KMS-11 (cell line): ENCODE measurements around the gene DOK6.

Experiments used
- H2AFZ ChIP-seq: fragments of 200-600 bp; sonication (generic); 2 replicates; pipeline ENCODE4 v1.6.1; 2016; ENCODE audit warnings: antibody characterized with exemption, mixed run types, low read depth
- H3K27ac ChIP-seq: fragments of 200-600 bp; sonication (generic); 2 replicates; pipeline ENCODE4 v1.6.1; 2016; ENCODE audit warnings: mild to moderate bottlenecking, mixed run types
- H3K27me3 ChIP-seq: fragments of 200-600 bp; sonication (generic); 2 replicates; pipeline ENCODE4 v1.6.1; 2017; ENCODE audit warnings: mild to moderate bottlenecking, low read depth, mixed run types, moderate library complexity; ENCODE audit not compliant: insufficient read depth
- H3K36me3 ChIP-seq: fragments of 200-600 bp; sonication (generic); 2 replicates; pipeline ENCODE4 v1.6.1; 2017; ENCODE audit warnings: mild to moderate bottlenecking, mixed run types; ENCODE audit not compliant: insufficient read depth
- H3K4me1 ChIP-seq: fragments of 200-600 bp; sonication (generic); 2 replicates; pipeline ENCODE4 v1.6.1; 2016; ENCODE audit warnings: mild to moderate bottlenecking, low read depth, mixed run types; ENCODE audit not compliant: poor library complexity, severe bottlenecking
- H3K4me2 ChIP-seq: fragments of 200-600 bp; sonication (generic); 2 replicates; pipeline ENCODE4 v1.7.0; 2016; ENCODE audit warnings: mild to moderate bottlenecking, mixed run types
- H3K4me3 ChIP-seq: fragments of 200-600 bp; sonication (generic); IDR thresholded peaks from 2 replicates; pipeline ENCODE4 v1.6.1; 2017; ENCODE audit warnings: low read depth, low read length, mixed read lengths; ENCODE audit not compliant: insufficient read depth
- H3K79me2 ChIP-seq: fragments of 200-600 bp; sonication (generic); 2 replicates; pipeline ENCODE4 v1.6.1; 2016; ENCODE audit warnings: low read depth, mixed run types; ENCODE audit not compliant: insufficient read depth
- H3K9ac ChIP-seq: fragments of 200-600 bp; sonication (generic); 2 replicates; pipeline ENCODE4 v1.6.1; 2016; ENCODE audit warnings: mild to moderate bottlenecking, mixed run types
- H4K20me1 ChIP-seq: fragments of 200-600 bp; sonication (generic); 2 replicates; pipeline ENCODE4 v1.6.1; 2016; ENCODE audit warnings: mild to moderate bottlenecking, mixed run types; ENCODE audit not compliant: insufficient read depth
- TF ChIP-seq, protein P1 (sequence below): fragments of 200-600 bp; sonication (generic); conservative IDR thresholded peaks from 2 replicates; pipeline ENCODE4 v1.6.1; 2017; ENCODE audit warnings: low read depth, mild to moderate bottlenecking, antibody characterized with exemption, low read length, moderate library complexity, mixed read lengths

Gene DOK6

GRCh38 chr18:69622184-69622583, 221.5 kb downstream of the DOK6 start:
- no peaks in the 10 kb centered on the region for H3K27me3 ChIP-seq
- TF ChIP-seq, protein P1, sequence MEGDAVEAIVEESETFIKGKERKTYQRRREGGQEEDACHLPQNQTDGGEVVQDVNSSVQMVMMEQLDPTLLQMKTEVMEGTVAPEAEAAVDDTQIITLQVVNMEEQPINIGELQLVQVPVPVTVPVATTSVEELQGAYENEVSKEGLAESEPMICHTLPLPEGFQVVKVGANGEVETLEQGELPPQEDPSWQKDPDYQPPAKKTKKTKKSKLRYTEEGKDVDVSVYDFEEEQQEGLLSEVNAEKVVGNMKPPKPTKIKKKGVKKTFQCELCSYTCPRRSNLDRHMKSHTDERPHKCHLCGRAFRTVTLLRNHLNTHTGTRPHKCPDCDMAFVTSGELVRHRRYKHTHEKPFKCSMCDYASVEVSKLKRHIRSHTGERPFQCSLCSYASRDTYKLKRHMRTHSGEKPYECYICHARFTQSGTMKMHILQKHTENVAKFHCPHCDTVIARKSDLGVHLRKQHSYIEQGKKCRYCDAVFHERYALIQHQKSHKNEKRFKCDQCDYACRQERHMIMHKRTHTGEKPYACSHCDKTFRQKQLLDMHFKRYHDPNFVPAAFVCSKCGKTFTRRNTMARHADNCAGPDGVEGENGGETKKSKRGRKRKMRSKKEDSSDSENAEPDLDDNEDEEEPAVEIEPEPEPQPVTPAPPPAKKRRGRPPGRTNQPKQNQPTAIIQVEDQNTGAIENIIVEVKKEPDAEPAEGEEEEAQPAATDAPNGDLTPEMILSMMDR, result no peak
- no peak overlapping the region for H2AFZ ChIP-seq
- no peaks in the 10 kb centered on the region for H4K20me1 ChIP-seq
- H3K4me3 ChIP-seq, result no peak overlapping the region
- H3K27ac ChIP-seq, result no peak overlapping the region
- no peaks in the 10 kb centered on the region for H3K4me1 ChIP-seq
- H3K4me2 ChIP-seq, result no peak overlapping the region
- H3K9ac ChIP-seq, result no peak overlapping the region
- no peaks in the 10 kb centered on the region for H3K36me3 ChIP-seq
- H3K79me2 ChIP-seq, result no peaks in the 10 kb centered on the region

GRCh38 chr18:69622961-69623360, 222.3 kb downstream of the DOK6 start:
- no peak overlapping the region for H3K4me2 ChIP-seq
- H3K4me3 ChIP-seq, result no peak overlapping the region
- H4K20me1 ChIP-seq, result no peaks in the 10 kb centered on the region
- H3K4me1 ChIP-seq, result no peaks in the 10 kb centered on the region
- H3K36me3 ChIP-seq, result no peaks in the 10 kb centered on the region
- H3K27me3 ChIP-seq, result no peaks in the 10 kb centered on the region
- no peak overlapping the region for H3K27ac ChIP-seq
- H2AFZ ChIP-seq, result no peak overlapping the region
- H3K79me2 ChIP-seq, result no peaks in the 10 kb centered on the region
- H3K9ac ChIP-seq, result no peak overlapping the region
- TF ChIP-seq, protein P1, result no peak

DNA sequence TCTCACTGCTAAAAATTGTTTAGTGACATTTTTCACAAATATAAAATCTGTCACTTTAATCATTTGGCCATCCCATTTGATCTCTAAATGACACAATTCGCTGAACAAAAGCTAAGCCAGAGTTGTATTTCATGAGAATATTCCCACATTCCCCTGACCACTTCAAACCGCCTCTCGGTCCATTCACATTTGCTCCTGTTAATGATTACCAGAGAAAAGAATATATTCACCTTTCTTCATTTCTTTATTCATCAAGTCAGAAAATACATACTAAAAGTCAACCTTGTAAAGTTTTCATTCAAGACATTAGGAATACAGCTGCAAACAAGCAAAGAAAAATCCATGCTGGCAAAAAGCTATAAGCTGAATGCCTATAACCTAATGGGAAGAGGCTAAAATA, 225.5 kb downstream of the DOK6 start:
- H4K20me1 ChIP-seq, result no peaks in the 10 kb centered on the region
- H3K4me3 ChIP-seq, result no peak overlapping the region
- no peak overlapping the region for H3K4me2 ChIP-seq
- H3K9ac ChIP-seq, result no peak overlapping the region
- no peak overlapping the region for H3K27ac ChIP-seq
- H3K36me3 ChIP-seq, result no peaks in the 10 kb centered on the region
- H3K4me1 ChIP-seq, result no peaks in the 10 kb centered on the region
- no peak overlapping the region for H2AFZ ChIP-seq
- H3K79me2 ChIP-seq, result no peaks in the 10 kb centered on the region
- TF ChIP-seq, protein P1, result no peak
- no peaks in the 10 kb centered on the region for H3K27me3 ChIP-seq

DNA sequence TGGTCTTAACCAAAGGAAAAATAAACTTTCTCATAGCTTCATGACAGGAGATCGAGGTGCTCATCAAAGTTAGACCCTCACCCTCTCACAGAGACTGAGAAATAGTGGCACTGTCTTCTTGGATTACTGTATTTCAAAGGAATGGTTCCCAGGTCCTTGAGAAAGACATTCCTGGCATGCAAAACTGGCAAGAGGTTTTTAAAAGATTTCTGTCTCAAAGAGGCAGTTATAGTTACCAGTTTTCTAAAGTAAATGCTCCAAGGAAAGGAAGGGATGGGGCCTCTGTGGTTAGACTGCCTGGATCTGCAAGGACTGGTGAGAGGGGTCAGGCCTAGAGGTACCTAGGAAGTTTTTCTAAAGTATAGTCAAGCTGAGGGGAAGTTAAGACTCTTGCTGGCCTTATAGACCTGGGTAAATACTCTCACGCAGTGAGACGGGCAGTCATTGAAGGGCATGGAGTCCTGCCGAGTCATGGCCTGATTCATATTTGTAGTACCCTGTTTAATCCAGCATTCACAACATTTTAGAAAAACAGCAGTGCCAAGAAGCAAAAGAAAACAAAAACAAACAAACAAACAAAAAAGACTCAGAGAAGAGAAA, 226.1 kb downstream of the DOK6 start:
- H2AFZ ChIP-seq, result no peak overlapping the region
- no peak overlapping the region for H3K4me3 ChIP-seq
- no peaks in the 10 kb centered on the region for H3K4me1 ChIP-seq
- no peaks in the 10 kb centered on the region for H4K20me1 ChIP-seq
- H3K9ac ChIP-seq, result no peak overlapping the region
- no peak overlapping the region for H3K27ac ChIP-seq
- no peaks in the 10 kb centered on the region for H3K27me3 ChIP-seq
- H3K79me2 ChIP-seq, result no peaks in the 10 kb centered on the region
- TF ChIP-seq, protein P1, result no peak
- no peaks in the 10 kb centered on the region for H3K36me3 ChIP-seq
- H3K4me2 ChIP-seq, result no peak overlapping the region
